GM18873 (cell line): Measurements from ENCODE around the gene ABCC4.

Experiments
- ATAC-seq: cut with Tn5 transposase; IDR thresholded peaks from one replicate; pipeline ENCODE4 v1.9.1; 2021; ENCODE audit warnings: mild to moderate bottlenecking, moderate library complexity, moderate number of reproducible peaks; ENCODE audit not compliant: unreplicated experiment, low FRiP score

The ABCC4 gene

DNA sequence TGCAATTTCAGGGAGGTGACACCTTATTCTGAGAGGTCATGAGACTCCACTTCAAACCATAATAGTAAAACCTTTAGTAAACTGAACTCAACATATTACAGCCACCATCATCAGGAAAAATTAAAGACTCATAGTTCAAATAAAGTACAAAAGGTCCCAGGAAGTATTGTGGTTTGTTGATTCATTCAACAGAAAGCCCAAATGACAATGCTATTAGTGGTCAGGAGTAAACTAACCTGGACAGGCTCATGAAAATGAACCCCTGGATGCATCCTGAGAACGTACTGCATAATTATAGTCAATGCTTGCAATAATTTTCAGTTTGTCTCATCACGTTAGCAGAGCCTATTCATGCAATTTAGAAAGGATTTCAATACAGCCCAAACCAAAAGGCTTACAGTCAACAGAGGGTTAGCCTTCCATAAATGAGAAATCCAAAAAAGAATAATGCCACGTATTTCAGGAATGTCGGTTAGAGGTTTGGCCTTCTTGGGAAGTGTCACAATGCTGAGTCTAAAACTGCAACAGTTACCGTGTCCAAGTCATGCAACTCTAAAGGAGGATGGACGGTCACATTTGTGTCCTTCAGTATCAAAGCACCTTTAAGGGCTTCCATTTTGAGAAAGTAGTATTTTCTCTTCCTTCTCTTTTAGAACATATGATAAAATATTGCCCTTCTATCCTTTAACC, 280.8 kb downstream of the ABCC4 start:
- no peak for ATAC-seq

- ATAC-seq: no peak
These were observed 281.4 kb downstream of the ABCC4 start for GRCh38 chr13:95019886-95020285.

- no peak for ATAC-seq
These were observed 293.9 kb downstream of the ABCC4 start for GRCh38 chr13:95007322-95007721.

- ATAC-seq: no peak
These were observed 296.0 kb downstream of the ABCC4 start for GRCh38 chr13:95005300-95005699.

- ATAC-seq: no peak
These were observed 298.0 kb downstream of the ABCC4 start for GRCh38 chr13:95003019-95003813.

- ATAC-seq: no peak
These were observed 299.1 kb downstream of the ABCC4 start for GRCh38 chr13:95002126-95002525.

DNA sequence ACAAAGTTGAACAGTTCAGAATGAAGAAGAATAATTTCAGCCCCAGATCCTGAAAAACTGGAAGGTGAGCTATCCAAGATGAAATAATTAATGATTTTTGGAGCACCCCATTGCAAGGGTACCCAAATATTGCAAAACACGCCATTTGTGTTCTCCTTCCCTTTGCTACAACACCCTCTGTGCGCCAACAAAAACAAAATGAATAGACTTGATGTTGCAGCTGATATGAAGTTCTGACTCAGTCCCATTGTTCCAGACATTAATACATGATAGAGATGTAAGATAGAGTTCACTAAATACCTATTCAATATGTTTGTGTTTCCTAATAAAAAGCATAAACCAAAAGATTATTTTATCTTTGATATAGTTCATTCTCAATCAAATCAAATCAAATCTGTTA, 301.4 kb downstream of the ABCC4 start:
- no peak for ATAC-seq

DNA sequence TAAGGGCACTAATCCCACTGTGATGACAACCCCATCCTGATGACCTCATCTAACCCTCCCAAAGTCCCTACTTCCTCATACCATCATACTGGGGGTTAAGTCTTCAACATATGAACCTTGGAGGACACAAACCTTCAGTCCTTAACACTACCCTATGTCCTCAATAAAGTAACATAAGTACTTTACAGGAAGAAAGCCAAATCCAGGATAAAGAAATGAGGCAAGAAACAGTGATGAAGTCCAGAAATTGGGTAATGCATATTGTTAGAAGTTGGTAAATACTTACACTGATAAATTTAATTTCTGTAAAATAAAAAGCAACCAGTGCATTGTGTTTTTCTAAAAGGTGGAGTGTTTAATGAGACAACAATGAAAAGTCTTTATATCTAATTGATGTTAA, 304.1 kb downstream of the ABCC4 start:
- no peak for ATAC-seq

GRCh38 chr13:94996445-94996844, 304.8 kb downstream of the ABCC4 start:
- ATAC-seq: no peak

DNA sequence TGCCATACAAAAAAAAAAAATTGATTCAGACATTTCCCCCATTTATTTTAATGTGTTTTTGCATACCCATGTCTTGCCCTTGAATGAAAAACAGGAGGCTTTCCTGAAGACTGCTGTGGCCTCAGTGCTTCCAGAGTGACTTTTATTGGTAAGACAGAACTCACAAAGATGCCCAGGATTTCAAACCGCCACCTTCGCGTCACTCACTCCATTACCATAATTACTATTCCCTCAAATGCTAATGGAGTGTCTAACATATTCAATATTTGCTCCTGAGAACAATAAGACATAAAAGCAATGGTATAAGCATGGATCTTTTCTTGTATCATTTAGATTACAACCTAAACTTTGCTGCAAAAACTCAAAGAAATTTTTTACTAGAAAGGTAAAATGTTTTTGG, 306.7 kb downstream of the ABCC4 start:
- ATAC-seq: no peak

DNA sequence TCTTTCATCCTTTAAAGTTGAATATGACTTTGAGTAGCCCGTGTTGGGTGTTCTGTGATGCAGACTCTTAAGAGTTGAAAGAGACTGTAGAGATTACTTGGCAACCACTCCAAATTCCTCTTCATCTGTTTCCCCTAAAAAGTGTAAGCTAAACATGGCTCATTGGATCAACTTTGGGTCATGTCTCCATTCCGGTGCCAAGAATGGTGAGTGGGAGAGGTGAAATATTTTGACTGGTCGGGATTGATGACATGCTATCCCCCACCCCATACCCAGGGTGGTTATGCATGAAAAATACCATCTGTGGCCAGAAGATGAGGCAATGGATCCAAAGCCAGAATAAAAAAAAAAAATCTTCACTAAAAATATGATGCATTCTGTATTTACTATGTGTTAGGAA, 307.6 kb downstream of the ABCC4 start:
- no peak for ATAC-seq

DNA sequence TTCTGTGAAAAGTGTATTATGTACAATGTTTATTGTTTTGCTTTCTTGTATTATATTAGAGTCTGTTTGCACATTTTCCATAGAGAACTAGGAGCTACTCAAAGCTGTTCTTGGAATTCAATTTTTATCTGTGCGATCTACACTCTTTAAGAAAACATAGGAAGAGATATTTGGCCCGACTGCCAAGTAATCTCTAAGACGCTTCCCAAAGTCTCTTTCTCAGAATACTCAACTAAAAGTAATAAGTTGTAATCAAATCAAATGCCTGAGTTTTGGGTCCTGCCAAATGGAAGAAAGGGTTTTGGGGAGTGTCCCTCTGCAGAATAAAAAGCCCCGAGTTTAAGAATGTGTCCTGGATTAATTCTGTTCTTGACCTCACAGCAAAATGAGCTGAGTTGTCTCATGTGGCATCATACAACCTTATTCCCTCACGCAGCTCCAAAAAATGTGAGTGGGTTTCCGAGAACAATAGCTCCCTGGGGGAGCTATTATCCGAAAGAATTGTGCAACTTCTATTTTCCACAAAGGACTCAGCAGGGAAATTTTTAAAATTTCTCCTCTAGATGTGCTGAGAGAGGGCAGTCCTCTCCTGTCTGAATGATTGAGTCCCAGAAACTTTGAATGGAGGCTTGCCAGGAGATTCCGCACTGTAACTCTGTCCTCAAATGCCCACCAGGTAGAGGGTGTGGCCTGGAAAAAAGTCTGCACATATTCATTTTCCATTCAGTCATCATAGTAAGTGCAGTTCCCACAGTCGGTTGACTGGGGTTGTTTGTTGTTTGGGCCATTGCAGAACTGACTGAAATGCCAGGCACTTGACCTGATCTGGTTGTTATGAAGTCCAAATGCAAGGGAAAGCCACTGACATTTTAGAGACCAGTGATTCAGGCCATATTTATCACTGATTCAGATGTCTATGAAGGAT, 309.0 kb downstream of the ABCC4 start:
- no peak for ATAC-seq

DNA sequence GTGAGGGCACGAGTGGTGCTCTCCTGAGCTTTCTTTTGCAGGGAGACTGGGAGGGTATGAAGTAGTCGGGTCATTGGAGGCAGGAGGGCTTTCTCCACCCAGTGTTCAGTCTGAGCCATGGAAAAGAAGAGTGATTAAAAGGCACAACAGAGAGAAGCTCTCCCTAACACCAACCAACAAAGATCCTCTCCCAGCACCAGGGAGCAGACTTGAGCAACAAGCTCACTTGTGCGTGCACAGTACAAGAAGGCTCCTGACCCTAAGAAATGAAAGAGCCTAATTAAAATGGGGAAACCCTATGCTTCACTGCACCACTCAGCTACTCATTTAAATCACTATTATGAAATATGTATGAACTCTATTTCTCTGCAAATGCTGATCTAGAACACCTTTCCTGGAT, 312.6 kb downstream of the ABCC4 start:
- ATAC-seq: no peak

- ATAC-seq: no peak
These were observed 313.4 kb downstream of the ABCC4 start for GRCh38 chr13:94987869-94988268.

DNA sequence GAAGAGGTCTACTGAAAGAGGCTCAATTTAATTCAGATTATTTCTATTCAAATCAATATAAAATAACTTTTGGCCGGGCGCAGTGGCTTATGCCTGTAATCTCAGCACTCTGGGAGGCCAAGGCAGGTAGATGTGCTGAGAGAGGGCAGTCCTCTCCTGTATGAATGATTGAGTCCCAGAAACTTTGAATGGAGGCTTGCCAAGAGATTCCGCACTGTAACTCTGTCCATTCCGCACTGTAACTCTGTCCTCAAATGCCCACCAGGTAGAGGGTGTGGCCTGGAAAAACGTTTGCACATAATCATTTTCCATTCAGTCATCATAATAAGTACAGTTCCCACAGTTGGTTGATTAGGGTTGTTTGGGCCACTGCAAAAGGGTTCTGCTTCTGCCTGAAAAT, 314.2 kb downstream of the ABCC4 start:
- ATAC-seq: no peak

- ATAC-seq: no peak
These were observed 316.3 kb downstream of the ABCC4 start for GRCh38 chr13:94984958-94985357.

DNA sequence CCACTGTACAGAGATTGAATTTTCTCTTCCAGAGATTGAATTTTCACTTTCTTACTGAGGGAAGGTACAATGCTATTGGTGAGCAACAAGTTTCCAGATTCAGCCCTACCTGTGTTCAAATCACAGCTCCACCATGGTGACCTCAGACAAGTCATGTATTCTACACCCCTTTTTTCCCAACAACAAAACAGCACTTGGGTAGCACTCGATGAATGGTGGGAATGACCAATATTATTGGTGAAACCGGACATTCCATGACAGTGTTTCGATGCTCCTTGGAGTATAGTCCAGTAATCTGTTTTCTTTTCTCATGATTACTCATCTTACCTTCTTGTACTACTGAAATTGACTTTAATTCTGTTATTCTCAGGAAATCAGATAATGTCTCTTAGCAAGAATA, 322.7 kb downstream of the ABCC4 start:
- no peak for ATAC-seq

DNA sequence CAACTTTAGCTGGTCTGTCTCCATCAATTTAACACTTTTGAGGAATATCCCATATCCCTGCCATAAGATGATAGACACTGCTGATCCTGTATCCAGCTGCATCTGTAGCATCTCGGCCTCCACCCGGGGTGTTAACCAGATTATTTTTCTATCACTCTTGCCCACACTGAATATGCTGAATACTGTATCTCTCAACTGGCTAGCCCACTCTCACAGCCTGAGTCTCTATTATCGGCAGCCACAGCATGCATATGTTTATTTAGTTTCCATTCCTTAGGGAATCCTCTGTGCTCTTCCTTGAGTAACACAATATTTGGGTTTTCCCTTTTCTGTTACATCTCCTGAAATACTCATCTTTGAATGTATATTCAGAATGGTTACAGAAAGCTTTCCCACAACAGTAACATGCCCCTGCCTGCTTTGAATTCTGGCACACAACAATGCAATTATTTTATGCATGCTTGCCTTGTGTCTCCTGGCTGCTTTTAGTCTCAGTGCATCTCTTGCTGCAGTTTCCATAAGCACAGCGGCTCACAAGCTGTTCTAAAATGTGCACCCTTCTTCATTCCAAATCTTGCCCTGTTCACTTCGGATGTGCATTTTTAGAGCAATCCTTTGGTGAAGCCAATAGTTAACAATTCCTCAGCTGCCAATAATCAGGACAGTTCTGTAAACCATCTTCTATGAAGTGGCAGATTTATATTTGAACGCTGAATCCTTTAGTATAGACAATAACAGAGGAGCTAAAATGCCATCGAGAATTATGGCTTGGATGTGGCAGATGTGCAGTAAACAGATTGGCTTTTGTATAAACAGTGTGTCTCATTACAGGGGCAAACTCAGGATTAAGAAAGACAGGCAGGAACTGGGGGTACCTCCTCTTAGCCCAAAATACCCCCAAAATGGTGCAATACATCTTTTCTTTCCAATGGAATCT, 327.0 kb downstream of the ABCC4 start:
- ATAC-seq: no peak

DNA sequence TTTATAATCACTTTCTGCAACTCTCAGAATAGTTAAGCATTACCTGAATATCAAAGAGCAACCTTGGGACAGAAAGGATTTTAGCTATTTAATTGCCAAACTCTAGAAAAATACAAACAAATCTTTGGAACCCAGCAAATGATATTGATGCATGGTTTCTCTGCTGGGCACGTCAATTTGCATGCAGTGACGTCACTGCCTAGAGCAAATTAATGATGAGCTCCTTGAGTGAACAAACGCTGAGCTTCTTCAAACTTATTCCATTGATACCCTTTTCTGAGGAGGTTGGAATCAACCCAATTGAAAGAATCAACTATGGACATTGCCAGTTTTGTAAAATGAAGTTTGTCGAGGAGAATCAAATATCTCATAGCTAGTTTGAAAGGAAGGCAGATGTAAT, 329.0 kb downstream of the ABCC4 start:
- ATAC-seq: no peak
